Amygdala (tissue), 56 donors: ENCODE results near the gene STX2.
"Not testable (repeated sequence)": the region's sequence is repeated elsewhere in the genome, so short reads cannot be mapped to it uniquely, and the experiment has no call there.

ENCODE experiments used
- DNase-seq, 56 donors: peaks; one replicate each; lab custom pipeline; 2025; lab: John Stamatoyannopoulos, UW

The STX2 gene

DNA sequence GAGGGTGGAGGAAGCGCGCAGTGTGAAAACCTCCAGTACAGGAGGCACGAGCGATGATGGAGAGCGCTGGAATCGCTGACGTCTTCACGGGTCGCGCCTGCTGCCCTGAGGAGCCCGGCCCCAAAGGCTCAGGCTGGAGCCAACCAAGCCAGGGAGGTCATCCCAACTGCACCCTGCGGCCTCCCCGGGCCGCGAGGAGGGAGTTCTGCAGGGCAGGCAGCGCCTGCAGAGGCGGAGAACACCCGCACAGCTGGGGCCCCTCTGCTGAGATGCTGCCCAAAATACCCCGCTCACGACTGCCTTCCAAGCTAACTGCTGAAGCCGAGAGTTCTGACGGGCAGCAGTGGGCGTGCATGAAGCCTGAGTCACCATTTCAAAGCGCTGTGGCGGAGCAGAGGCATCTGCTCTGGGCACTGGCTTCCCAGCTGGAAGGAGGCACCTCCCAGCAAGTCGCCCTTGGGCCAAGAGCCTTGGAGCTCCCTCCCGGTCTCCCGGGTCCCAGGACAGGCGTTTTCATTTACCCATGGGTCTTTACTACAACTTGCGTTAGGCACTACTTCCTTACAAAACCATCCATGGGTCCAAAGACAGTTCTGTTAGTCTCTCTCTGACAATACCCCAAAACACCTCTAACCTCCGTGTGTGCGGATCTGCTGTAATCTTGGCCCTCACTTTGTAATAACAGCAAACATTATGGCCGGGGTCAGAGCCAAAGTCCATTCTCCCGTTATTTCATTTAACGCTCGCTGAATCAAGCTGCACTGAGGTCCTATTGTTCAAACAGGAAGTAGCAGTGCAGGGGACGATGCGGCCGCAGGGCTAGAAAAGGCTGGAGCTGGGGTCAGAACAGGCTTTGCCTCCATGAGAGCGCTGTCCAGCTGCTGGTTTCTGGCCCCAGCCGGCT is 62.8 kb downstream of the STX2 start:
- DNase-seq, result peak in 42 of 56 donors; percentile 5 to 65 (median 32)

DNA sequence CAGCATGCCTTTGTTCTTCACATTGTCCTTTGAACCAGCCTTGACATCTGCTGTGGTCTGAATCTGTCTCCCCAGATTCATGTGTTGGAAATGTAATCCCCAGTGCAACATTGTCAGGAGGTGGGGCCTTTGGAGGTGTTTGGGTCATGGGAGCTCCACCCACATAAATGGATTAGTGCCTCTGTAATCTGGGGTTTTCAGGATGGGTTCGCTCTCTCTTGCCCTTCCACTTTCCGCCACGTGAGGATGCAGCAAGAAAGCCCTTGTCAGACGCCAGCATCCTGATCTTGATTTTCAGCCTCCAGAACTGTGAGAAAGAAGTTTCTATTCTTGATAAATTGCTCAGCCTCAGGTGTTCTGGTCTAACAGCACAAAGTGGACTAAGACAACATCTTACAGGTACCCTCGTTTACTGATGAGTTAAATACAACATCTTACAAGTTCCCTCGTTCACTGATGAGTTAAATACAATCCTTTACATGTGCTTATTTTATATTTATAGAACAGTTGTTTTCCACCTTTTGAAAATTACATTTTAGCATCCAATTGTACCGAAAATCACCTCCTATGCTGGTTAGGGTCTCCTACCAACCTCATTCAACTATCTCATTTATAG is 68.5 kb downstream of the STX2 start:
- DNase-seq, result no peak

DNA sequence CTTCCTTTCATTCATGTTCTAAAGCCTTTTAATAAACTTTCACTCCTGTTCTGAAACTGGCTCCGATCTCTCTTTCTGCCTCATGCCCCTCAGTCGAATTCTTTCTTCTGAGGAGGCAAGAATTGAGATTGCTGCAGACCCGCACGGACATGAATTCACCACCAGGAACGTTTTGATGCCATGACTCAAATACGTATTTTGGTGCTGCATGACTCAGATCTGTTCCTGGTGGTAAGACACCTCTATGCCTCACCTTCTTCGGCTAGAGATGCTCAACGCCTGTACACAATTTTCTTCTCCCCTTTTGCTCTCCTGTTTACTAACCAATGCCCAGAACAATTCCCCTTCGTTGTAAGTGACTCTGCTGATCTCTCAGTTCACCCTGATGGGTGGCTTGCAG is 70.9 kb downstream of the STX2 start:
- DNase-seq, result peak in 1 of 56 donors; percentile 7

DNA sequence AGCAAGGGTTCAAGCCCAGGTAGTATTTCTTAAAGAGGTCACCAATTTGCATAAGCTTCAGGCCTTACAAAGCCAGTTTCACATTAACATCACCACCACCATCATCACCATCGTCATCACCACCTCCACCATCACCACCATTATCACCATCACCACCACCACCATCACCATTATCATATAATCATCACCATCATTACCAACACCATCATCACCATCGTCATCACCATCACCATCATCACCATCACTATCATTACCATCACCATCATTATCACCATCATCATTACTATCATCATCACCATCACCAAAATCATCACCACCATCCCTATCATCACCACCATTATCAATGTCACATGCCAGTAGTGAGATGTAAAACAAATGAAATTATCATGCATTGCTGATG is 72.6 kb downstream of the STX2 start:
- no peak for DNase-seq

DNA sequence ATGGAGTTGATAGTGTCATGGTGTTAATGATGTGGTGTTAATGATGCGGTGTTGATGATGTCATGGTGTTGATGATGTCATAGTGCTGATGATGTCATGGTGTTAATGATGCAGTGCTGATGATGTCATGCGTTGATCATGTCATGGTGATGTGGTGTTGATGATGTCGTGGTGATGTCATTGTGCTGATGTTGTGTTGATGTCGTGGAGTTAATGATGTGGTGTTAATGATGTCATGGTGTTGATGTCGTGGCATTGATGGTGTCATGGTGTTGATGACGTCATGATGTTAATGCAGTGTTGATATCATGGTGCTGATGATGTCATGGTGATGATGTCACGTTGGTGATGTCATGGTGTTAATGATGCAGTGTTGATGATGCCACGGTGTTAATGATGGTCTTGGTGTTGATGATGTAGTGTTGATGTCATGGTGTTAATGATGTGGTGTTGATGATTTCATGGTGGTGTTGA is 73.8 kb downstream of the STX2 start:
- DNase-seq, result peak in 1 of 56 donors; percentile 51

DNA sequence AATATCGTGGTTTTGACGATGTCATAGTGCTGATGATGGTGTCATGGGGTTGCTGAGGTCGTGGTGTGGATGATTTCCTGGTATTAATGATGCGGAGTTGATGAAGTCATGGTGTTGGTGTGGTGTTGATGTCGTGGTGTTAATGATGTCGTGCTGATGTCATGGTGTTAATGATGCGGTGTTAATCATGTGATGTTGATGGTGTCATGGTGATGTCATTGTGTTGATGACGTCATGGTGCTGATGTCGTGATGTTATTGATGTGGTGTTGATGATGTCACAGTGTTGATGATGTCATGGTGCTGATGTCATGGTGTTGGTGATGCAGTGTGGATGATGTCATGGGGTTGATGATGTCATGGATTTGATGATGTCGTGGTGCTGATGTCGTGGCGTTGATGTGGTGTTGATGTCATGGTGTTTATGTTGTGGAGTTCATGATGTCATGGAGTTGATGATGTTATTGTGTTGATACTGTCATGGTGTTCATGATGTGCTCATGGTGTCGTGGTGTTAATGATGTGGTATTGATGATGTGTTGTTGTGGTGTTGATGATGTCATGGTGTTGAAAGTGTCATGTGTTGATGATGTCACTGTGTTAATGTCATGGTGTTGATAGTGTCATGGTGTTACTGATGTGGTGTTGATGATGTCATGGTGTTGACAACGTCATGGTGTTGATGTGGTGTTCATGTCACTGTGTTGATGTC is 74.4 kb downstream of the STX2 start:
- DNase-seq, result no peak

DNA sequence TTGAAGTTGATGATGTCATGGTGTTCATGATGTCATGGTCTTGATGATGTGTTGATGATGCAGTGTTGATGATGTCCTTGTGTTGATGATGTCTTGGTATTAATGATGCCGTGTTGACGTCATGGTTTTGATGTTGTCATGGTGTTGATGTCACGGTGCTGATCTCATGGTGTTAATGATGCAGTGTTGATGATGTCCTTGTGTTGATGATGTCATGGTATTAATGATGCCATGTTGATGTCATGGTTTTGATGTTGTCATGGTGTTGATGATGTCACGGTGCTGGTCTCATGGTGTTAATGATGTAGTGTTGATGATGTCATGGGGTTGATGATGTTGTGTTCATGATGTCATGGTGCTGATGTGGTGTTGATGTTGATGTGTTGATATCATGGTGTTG is 75.0 kb downstream of the STX2 start:
- no peak for DNase-seq

DNA sequence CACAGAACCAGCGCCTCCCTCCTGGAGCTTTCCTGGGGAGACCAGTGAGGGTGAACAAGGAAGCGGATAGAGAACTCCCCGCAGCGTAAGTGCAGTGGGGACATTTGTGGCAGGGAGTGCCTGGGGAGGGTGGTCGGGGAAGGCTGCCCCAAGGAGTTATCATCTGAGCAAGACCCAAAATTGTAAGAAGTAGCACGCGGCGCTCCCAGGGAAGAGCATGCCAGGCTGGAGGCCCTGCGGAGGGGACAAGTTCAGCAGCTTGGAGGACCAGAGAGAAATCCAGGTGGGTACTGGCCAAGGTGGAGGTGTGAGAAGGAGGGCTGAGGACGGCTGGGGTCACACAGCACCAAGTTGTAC is 76.8 kb downstream of the STX2 start:
- DNase-seq, result no peak

DNA sequence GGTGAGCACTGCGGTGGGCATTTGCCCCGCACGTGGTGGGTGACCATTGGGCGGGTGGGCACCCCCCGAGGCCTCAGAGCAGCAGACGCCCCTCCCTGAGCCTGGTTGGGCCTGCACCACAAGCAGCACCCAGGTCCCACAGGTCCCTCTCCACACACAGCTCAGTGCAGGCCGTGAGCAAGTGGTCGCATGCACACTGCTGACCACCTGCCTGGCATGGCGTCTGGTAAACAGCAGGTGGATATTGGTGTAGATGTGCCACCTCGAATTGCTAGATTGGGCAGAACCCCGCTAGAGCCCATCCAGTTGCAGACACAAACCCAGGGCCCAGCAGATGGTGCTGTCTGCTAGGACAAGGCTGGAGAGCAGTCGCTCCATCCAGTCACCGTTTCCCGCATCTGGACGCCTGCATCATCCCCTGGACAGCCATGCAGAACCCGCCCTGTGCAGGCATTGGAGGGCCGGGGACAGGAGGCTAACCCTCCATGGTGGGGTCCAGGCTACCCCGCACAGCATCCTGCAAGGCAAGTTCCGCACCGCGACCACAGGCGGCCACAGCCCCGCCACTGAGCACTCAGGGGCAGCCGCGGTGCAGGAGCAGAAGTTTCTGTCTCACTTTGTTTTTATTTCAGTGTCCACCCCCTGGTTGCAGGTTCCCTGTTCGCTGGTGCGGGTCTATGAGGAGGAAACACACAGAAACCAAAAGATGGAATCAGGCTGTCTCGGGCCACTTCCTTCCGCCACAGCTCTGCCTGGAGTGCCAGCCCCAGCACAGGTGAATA is 77.3 kb downstream of the STX2 start:
- peak in 44 of 56 donors; percentile 2 to 72 (median 28) for DNase-seq

DNA sequence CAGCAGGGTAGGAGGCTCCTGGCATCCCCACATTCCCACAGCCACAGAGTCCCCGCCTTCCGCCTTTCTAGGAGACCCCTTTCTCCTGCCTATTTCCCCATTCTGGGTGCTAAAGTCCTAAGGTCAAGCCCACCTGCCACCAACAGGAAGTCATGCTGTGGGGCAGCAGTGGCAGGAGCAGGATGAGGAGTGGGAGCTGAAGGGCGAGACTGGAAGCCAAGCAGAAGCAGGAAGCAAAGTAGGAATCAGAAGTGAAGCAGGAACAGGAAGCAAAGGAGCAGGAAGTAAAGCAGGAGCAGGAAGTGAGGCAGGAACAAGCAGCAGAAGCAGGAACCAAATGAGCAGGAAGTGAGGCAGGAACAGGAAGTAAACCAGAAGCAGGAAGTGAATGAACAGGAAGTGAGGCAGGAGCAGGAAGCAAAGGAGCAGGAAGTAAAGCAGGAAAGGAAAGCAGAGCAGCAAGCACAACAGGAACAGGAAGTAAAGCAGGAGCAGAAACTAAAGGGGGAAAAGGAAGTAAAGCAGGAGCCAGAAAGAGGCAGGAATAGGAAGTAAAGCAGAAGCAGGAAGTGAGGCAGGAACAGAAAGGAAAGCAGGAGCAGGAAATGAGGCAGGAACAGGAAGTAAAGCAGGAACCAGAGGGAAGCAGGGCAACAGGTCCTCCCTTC is 84.7 kb downstream of the STX2 start:
- DNase-seq, result peak in 20 of 56 donors; percentile 4 to 72 (median 19)

DNA sequence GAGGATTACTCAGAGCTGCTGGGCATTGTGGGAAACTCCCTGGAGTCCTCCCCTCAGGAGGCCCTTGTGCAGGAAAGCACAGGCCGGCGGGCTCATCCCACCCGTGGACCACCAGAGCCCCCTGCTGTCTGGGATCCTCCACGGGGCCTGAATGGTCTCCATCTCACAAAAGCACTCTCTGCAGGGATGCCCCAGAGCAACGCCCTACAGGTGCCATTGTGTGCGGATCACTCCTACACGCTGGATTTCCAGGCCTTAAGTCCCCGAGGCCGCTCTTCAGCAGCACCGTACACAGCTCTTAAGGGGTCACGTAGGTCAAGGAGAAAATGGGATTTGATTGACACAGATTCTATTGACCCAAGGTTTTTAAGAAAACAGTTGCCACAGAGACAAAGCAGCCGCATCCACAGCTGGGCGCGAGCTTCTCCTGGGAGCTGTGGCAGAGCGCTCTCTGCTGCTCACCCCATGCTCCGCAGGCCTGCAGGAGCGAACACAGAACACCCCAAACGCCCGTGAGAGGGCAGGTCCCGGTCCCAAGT is 86.3 kb downstream of the STX2 start:
- no peak for DNase-seq

DNA sequence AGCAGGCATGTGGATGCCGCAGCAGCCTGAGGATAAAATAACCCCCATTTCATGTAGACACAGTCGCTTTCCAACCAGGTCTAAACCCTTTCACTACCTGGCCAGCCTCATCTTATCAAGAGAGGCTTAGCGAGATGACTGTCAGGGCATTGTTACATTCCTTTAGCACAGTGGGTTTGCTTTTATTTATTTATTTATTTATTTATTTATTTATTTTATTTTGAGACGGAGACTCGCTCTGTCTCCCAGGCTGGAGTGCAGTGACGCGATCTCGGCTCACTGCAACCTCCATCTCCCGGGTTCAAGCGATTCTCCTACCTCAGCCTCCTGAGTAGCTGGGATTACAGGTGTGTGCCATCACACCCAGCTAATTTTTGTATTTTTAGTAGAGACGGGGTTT is 87.0 kb downstream of the STX2 start:
- not testable (repeated sequence) for DNase-seq

DNA sequence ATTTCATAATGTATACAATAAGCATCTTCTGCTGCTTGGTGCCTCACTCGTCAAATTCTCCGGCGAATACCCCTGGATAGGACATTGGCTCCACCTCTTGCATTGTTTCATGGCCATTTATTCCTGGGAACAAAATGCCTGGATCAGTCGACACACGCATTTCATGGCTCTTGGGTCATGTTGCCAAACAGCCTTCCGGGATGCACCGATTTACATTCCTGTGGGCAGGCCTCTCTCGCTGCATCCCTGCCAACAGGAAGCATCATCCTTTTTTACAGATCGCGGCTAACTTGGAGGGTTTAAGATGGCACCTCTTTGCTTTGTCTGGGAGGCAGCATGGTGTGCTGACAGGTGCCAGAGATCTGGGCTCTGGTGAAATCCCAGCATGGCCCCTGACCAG is 90.3 kb downstream of the STX2 start:
- DNase-seq, result no peak

DNA sequence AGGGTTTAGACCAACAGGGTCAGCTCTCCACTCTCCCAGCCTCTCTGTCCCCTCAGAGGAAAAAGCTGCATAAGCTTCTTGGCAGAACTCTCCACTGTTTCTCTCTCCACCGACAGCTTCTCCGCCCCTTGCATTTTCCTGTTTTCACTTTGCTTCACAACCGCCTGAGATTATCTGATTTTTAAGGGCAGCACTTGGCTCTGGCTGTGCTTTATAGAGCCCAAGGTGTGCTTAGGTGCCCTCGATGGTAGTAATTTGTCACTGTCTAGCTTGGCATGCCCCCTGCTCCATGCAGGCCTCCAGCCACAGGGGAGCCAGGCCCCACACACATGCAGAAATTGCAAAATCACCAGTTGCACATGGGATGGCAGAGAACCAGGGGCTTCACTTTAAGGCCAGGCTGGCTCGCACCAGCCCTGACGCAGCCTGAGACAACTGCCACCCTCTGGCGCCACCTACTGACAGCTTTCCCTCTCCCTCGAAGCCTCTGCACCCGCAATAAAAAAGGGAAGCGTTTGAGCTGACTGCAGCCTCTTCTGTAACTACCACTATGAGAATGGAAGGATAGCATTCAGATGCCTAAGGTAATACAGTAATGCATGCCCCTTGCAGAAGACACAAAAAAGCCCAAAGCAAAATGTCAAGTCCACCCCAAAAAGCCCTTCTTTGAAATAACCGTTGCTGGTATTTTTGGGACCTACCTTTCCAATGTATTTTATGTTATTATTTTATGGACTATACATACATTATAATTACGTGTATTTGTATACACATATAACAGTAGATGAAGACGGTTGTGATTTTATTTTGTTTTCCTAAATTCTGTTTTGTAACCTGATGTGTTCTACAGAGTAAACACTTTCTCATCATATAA is 90.9 kb downstream of the STX2 start:
- DNase-seq, result peak in 54 of 56 donors; percentile 4 to 84 (median 40)

DNA sequence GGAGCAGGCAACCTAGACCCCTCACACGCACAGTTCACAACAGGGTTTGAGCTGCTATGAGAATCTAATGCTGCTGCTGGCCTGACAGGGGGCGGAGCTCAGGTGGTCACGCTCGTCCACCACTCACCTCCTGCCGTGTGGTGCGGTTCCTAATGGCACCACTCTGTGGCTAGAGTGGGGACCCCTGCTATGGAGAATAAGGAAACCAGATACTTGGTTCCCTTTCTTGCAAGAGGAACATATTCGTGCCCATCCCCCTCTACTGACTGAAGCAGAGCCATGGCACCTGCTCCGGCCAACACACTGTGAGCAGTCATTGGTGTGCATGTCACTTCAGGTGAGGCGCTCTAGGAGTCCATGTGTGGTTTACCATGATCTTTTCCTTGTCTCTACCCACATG is 92.5 kb downstream of the STX2 start:
- DNase-seq, result no peak

DNA sequence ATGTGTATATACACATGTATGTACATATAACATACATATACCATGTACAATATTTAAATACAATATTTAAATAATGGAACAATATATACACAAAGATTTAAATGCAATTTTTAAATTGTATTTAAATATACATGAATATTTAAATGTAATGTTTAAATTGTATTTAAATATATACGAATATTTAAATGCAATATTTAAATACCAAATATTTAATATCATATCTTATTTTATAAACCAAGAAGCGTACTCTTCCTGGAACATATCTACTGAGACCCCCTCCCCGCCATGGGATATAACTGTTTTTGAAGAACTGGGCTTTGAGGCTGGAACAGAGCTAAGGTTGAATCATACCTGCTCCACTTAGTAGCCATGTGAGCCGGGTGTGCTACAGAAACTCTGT is 93.1 kb downstream of the STX2 start:
- no peak for DNase-seq

DNA sequence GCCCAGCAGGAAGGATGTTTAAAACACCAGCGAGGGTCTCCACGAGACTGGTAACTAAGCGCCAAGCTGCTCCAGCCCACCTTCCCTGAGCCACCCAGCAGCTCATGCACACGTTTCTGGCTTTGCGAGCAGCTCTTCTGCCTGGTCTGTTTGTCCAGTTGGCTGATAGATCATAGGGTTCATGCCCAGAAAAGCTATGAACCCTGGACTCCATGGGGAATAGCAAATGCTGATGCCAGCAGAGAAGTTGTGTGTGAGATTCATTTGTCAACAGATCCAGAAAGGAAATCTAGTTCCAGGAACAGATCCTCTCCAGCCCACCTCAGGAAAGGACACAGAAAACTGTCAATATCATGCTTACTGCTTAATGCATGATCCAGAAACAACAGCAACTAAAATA is 94.8 kb downstream of the STX2 start:
- no peak for DNase-seq

DNA sequence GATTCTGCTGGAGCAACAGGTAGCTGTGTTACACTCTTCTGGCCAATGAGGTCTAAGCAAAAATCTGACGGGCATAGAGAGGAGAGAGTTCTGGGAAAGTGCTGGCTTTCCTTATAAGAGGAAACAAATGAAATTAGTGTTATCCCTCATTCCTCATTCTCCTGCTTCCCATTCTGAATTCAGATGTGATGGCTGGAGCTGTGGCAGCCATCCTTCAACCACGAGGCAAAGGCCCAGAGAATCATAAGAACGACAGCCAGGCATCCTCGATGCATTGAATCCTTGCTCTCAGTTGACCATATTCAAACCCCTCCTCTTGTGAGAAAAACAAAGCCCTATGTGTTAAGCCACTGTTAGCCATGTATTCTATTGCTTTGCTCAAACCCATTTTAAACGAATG is 95.4 kb downstream of the STX2 start:
- no peak for DNase-seq

DNA sequence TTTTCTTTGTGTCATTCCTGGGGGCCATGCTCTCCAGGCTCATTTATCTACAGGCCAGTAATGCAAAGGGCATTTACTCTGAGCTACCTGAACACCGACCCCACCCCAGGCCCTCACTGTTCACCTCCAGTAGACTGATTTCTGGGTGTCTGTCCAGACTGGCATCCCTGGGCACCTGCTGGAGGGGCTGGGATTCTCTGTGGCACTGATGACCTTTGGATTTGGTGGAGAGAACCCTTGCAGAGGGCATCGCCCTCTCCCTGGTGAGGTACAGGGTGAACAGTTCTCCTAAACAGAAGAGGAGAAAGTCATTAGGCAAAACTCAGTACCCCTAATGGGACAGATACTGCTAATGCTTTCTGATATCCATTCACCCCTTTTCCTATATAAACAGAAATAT is 95.9 kb downstream of the STX2 start:
- DNase-seq, result no peak
